T47D (cell line): ENCODE measurements around the gene BICRA.
"Not testable (repeated sequence)": the region's sequence is repeated elsewhere in the genome, so short reads cannot be mapped to it uniquely, and the experiment has no call there.

Experiments
- DNase-seq, 2 experiments: peaks; one replicate each; pipeline versions ENCODE4 v3.0.0 to v3.0.0-alpha.2; 2011 to 2012; ENCODE audit warnings: low read depth in 1 of 2, low spot score in 1 of 2
- JUND ChIP-seq: IDR thresholded peaks from 2 replicates; pipeline ENCODE4 v1.6.1; 2012; ENCODE audit warnings: low read depth
- in situ Hi-C: cut with HindIII; loops from 2 replicates; pipeline ENCODE4 v1.10.0; 2016; ENCODE audit warnings: low sequenced_read_pairs, low pct_unique_long_range_greater_than_20kb

BICRA gene

DNA sequence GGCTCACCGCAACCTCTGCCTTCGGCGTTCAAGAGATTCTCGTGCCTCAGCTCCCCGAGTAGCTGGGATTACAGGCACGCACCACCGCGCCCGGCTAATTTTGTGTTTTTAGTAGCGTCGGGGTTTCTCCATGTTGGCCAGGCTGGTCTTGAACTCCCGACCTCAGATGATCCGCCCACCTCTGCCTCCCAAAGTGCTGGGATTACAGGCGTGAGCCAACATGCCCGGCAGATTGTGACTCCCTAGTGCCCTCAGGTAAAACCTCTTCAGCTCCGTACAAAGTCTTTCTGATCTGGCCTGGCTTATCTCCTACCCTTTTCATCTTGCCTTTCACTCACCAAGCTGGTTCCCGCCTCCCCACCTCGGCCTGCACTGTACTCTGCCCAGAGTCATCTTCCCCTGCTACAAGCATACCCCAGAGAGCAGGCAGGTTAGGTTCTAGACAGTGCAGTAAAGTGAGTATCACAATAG, 15.0 kb downstream of the BICRA start:
- DNase-seq: no peak
- no peak for TF ChIP-seq JUND
- in situ Hi-C loops: no loop called here

DNA sequence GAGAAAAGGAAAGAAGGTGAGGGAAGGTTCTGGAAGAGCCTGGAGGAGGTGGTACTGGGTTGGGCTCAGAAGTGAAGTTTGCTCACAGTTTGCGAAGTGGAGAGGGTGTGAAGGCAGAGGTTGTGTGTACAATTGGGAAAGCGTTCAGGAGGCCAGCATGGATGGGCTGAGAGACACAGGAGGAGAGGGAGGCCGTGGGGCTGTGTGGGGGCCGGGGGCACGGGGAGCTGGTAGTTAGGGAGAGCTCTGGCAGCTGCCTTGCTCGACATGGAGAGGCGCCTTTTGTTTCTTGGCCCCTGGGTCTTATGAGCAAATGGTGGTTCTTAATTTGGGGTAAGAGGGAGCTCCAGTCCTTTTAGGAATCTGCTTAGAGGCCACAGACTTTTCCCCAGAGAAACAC, 16.7 kb downstream of the BICRA start:
- no peak for DNase-seq
- in situ Hi-C loops: no loop called here
- no peak for TF ChIP-seq JUND

DNA sequence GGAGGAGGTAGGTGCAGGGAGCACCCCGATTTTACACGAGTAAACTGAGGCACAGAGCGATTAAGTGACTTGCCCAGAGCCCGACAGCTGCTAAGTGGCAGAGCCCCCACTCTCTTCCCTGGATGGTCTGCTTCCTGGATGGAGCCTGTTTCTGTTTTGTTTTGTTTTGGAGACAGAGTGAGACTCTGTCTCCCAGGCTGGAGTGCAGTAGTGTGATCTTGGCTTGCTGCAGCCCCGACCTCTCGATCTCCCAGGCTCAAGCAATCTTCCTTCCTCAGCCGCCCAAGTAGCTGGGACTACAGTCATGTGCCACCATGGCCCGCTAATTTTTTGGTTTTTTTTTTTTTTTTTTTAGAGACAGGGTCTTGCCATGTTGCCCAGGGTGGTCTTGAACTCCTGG, 17.3 kb downstream of the BICRA start:
- no peak for DNase-seq
- no peak for TF ChIP-seq JUND
- in situ Hi-C loops: no loop called here

DNA sequence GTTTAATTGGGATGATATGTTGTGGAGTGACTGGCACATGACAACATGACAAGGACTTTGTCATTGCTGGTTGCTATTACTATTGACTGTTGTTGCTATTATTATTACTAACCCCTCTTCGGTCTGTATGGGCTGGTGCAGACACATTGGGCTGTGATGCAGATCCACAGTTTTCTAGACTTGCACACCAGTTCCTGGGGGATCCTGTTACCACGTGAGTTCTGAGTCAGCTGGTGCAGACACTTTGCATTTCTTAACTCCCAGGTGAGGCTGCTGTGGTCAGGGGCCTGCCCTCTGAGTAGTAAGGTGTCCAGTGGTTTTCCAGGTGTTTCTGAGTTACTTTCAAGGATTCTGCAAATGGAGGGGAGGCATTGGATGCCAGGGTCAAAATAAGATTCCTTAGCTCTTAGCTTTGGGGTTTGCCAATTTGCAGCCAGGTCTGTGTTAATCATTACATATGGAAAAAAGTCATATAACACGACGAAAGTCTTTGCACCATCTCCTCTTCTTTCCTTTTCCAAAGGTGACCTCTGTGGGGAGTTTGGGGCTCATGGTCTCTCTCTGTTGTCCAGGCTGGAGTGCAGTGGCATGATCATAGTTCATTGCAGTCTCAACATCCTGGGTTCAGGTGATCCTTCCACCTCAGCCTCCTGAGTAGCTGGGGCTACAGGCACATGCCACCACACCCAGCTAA, 19.3 kb downstream of the BICRA start:
- DNase-seq: no peak
- in situ Hi-C loops: no loop called here
- no peak for TF ChIP-seq JUND

GRCh38 chr19:47630594-47630993, 21.7 kb downstream of the BICRA start:
- in situ Hi-C loops: no loop called here
- no peak for TF ChIP-seq JUND
- DNase-seq: no peak

DNA sequence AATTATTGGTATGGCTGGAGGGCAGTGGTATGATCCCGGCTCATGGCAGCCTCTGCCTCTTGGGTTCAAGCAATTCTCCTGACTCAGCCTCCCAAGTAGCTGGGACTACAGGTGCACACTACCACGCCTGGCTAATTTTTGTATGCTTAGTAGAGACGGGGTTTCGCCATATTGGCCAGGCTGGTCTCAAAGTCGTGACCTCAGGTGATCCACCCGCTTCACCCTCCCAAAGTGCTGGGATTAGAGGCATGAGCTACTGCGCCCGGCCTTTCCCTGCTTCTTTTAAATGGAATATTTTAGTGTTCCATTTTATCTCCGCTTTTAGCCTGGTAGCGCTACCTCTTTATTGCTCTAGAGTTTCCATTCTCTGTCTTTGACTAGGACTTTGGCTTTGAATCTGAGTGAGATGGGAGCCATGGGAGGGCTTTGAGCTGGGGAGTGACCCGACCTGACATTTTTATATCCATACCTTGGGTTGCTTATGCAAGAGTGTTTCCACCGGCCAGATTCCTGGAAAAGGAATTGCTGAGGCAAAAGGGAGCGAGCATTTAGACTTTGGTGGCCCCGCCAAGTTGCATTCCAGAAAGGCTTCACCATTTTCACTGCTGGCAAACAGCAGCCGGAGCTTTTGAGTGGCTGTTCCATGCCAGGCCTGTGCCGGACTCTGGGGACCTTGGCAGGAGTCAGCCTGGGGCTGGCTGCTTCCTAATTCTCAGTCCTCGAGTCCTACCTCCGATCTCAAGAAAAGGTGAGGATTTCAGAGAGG, 22.9 kb downstream of the BICRA start:
- in situ Hi-C loops: no loop called here
- no peak for TF ChIP-seq JUND
- DNase-seq: no peak

DNA sequence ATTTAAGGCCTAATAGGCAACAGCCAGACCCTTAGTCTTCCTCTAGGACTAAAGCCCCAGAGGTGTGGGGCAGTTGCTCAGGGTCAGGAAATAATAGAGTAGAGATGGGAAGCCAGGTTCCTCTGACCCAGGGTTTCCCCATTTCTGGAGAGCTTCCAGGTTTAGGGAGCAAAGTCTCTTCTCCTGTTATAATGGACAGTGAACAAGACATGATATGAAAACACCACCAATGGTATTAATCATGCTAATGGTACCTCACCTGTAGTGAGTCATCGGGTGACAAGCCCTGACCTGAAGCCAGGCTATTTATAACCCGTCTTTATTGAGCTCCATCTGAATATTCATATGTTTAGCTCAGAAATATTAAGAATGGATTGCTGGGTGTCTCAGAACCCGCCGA, 24.6 kb downstream of the BICRA start:
- in situ Hi-C loops: no loop called here
- DNase-seq: no peak
- no peak for TF ChIP-seq JUND

GRCh38 chr19:47633996-47634395, 25.1 kb downstream of the BICRA start:
- no peak for TF ChIP-seq JUND
- DNase-seq: no peak
- in situ Hi-C loops: no loop called here

GRCh38 chr19:47635152-47635754, 26.3 kb downstream of the BICRA start:
- in situ Hi-C loops, DNase-seq: not testable (repeated sequence)

- in situ Hi-C loops: no loop called here
- DNase-seq: no peak
- no peak for TF ChIP-seq JUND
Measured at GRCh38 chr19:47637550-47637949, 28.6 kb downstream of the BICRA start.

DNA sequence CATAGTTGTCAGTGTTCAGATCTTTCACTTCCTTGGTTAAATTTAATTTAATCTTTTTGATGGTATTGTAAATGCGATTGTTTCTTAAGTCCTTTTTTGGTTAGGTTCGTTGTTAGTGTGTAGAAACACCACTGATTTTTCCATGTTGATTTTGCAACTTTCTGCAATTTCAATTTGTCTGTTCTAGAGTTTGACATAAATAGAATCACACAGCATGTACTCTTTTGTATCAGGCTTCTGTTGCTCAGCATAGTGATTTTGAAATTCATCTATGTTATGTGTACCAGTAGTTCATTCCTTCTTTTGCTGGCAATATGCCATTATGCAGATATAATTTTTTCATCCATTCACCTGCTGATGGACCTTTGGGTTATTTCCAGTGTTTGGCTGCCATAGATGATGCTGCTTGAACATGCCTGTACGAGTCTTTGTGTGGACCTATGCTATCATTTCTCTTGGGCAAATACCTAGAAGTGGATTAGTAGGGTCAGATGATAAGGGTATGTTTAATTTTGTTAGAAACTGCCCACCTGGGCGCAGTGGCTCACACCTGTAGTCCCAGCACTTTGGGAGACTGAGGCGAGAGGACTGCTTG, 33.1 kb downstream of the BICRA start:
- in situ Hi-C loops: no loop called here
- DNase-seq: no peak
- TF ChIP-seq JUND: no peak

DNA sequence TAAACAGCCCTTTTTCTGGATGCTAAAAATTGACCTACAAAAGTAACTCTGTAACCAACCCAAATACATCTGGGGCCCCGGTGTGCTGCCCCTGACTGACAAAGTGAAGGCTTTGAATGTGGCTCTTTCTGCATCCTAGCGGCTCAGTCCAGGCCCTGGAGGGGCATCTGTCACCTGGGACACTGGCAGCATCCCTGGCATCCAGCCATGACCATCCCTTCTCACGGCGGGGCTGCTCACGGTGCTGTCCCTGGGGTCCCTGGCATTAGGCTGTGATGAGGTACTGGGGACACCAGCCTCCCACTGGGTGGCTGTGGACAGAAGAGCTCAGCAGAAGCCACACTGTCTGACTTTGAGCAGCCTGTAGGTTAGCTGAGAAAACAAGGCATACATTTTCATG, 34.3 kb downstream of the BICRA start:
- in situ Hi-C loops: no loop called here
- TF ChIP-seq JUND: no peak
- no peak for DNase-seq

DNA sequence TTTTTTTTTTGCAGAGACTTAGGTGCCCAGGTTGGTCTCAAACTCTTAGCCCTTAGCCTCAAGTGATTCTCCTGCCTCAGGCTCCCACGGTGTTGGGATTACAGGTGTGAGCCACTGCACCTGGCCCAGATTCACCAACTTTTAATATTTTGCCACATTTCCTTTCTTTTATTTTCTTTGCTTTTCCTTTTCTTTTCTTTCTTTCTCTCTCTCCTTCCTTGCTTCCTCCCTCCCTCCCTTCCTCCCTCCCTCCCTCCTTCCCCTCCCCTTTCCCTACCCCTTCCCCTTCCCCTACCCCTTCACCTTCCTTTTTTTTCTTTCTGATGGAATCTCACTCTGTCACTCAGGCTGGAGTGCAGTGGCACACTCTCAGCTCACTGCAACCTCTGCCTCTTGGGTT, 35.3 kb downstream of the BICRA start:
- in situ Hi-C loops: no loop called here
- no peak for DNase-seq
- TF ChIP-seq JUND: no peak
